T-cell (primary cell): ENCODE measurements around the gene ABCA7. TPM values are rescaled to one million over a fixed set of nuclear protein-coding genes. Genes with fewer than 3 reads are reported as not detected.

Experiments
- ATAC-seq, 4 experiments: fragments of 200-7000 bp in 3 of 4; fragments of 150-1000 bp in 1 of 4; cut with Tn5 transposase; replicated peaks in 1 of 4; 1 replicate in 3 of 4; 2 replicates in 1 of 4; pipeline ENCODE4 v1.10.0; 2021; ENCODE audit warnings: moderate library complexity in 3 of 4, mild to moderate bottlenecking in 2 of 4, moderate number of reproducible peaks in 1 of 4
- CTCF ChIA-PET, 2 donors: fragments of 300-600 bp; sonication (Branson Sonifier 250); formaldehyde crosslinking; loops; one replicate each; lab custom pipeline; 2022; ENCODE audit warnings: antibody characterized with exemption in 2 of 2; lab: Charles Lee
- POLR2A ChIA-PET, 2 donors: fragments of 300-600 bp; sonication (Branson Sonifier 250); formaldehyde crosslinking; loops; one replicate each; lab custom pipeline; 2022; ENCODE audit warnings: antibody characterized with exemption in 2 of 2; lab: Charles Lee
- DNase-seq, 35 experiments: peaks; one replicate each; pipeline versions ENCODE4 v3.0.0 to v3.0.0-alpha.2; 2013 to 2023
- H3K27ac ChIP-seq: one replicate; pipeline ENCODE4 v1.5.1; 2013; ENCODE audit warnings: low read length
- H3K27me3 ChIP-seq, 2 experiments: replicated peaks in 1 of 2; 1 replicate in 1 of 2; 2 replicates in 1 of 2; pipeline versions ENCODE4 v1.6.1 to v1.7.0; 2013; ENCODE audit warnings: low read length in 1 of 2, mixed read lengths in 1 of 2; ENCODE audit not compliant: control insufficient read depth in 2 of 2, insufficient read depth in 2 of 2; ENCODE audit errors: extremely low read depth in 1 of 2
- H3K36me3 ChIP-seq, 2 donors: 1 replicate in 1 of 2; 2 replicates in 1 of 2; pipeline versions ENCODE4 v1.6.1 to v1.7.0; 2013; ENCODE audit warnings: low read length in 1 of 2; ENCODE audit not compliant: control insufficient read depth in 2 of 2, insufficient read depth in 1 of 2; ENCODE audit errors: extremely low read depth in 1 of 2
- H3K4me1 ChIP-seq, 2 experiments: 1 replicate in 1 of 2; 2 replicates in 1 of 2; pipeline versions ENCODE4 v1.6.1 to v1.7.0; 2013; ENCODE audit warnings: low read length in 2 of 2, mixed read lengths in 1 of 2; ENCODE audit not compliant: insufficient read depth in 2 of 2, control insufficient read depth in 1 of 2; ENCODE audit errors: extremely low read depth in 1 of 2
- H3K4me3 ChIP-seq, 2 donors: 1 replicate in 1 of 2; 2 replicates in 1 of 2; pipeline versions ENCODE4 v1.5.1 to v1.7.0; 2013; ENCODE audit warnings: mild to moderate bottlenecking in 2 of 2, low read length in 1 of 2, moderate library complexity in 1 of 2; ENCODE audit not compliant: control insufficient read depth in 1 of 2; ENCODE audit errors: extremely low read depth in 1 of 2
- H3K9me3 ChIP-seq: 2 replicates; pipeline ENCODE4 v1.7.0; 2013
- H3K27ac Mint-ChIP-seq, 2 donors: one replicate each; pipeline ENCODE4 v1.8.0; 2020 to 2021; ENCODE audit warnings: mild to moderate bottlenecking in 2 of 2, mixed read lengths in 2 of 2
- H3K27me3 Mint-ChIP-seq, 2 donors: one replicate each; pipeline ENCODE4 v1.8.0; 2021 to 2022; ENCODE audit warnings: mixed read lengths in 2 of 2
- H3K36me3 Mint-ChIP-seq: one replicate; pipeline ENCODE4 v1.8.0; 2021; ENCODE audit warnings: mixed read lengths
- H3K4me1 Mint-ChIP-seq, 3 donors: one replicate each; pipeline ENCODE4 v1.8.0; 2020 to 2022; ENCODE audit warnings: mixed read lengths in 3 of 3, mild to moderate bottlenecking in 1 of 3
- H3K4me3 Mint-ChIP-seq, 3 donors: one replicate each; pipeline ENCODE4 v1.8.0; 2020 to 2022; ENCODE audit warnings: mild to moderate bottlenecking in 3 of 3, mixed read lengths in 3 of 3, moderate library complexity in 3 of 3
- H3K9me3 Mint-ChIP-seq, 3 donors: one replicate each; pipeline ENCODE4 v1.8.0; 2020 to 2022; ENCODE audit warnings: mixed read lengths in 3 of 3
- WGBS: methylation state at CpG from one replicate; pipeline ENCODE4 v1.1.5; 2013; ENCODE audit warnings: missing lambda C conversion rate; ENCODE audit not compliant: insufficient coverage; 5-methylcytosine and 5-hydroxymethylcytosine counted together
- total RNA-seq, 35 experiments: library from RNA in 6 of 35; stranded (reverse) in 6 of 35; fragments of 120-200 nt in 1 of 35; gene quantifications; one replicate each; pipeline versions ENCODE4 v1.2.1 to v1.2.4 and lab custom pipeline; 2013 to 2026

The ABCA7 gene
- total RNA-seq, 5 donors from 2014 or later (not counting 1 experiment from before 2014, with no cell fraction given) = 166 to 217 (median 178) TPM

DNA sequence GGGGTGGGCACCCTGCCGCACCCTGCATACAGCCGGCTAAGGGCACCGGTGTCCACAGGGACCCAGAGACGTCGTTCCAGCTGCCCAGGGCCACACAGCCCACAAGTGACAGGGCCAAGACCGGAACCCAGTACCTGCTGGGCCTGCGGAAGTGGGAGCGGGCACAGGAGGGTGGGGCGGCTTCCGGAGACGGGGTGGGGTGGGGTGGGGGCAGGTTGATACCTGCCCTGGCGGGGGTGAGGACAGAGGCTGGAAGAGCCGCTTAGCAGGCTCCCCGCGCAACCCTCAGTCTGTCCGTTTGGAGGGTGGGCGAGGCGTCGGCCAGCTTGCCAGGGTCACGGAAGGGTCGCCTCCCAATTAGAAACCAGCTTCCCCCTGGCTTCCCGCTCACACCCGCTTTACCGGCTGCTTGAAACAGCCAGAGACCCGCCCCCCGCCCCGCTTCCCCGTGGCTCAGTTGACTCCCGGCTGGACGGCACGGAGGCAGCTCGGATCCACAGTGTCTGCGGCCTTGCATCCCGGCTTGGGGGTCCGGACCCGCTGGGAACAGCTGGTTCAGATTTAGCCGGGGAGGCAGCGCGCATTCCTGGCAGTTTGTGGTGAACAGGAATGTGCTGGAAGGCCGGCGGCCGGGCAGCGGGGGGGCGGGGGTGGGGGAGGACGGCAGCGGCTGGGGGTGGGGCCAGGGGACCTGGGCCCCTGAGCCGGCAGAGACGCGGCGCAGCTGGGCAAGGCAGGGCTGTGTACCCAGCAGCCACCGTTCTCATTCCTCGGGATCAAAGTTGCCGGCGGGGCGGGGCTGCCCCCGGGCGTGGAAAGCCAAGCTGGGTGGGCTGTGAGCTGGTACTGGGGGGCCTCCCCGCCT, 11.6 kb upstream of the ABCA7 start:
- no peaks in the 10 kb centered on the region for H3K27me3 ChIP-seq
- under 1% methylated on average over 25 of the region's 58 CpGs for WGBS
- peak overlapping the region; percentile 98 to 100 for H3K4me3 ChIP-seq
- Mint-ChIP-seq H3K36me3 (peaks cover 13% of the 10 kb centered on the region), H3K4me3 (peak overlapping the region; percentile 95 to 97 (median 96)), H3K27me3 (no peaks in the 10 kb centered on the region), H3K9me3 (no peaks in the 10 kb centered on the region), H3K27ac (peak overlapping the region; percentile 89 to 93), H3K4me1 (peaks cover 31 to 42% (median 31%) of the 10 kb centered on the region in 3 donors)
- DNase-seq (peak in 34 of 35 experiments; percentile 41 to 78 (median 62)), ATAC-seq (peak; percentile 25 to 63 (median 56))
- H3K27ac ChIP-seq = peak overlapping the region; percentile 72
- POLR2A ChIA-PET = interaction anchor here (0.6 to 1.2 kb wide), 6 partner anchors 8 to 85 kb away, joined by 3 to 10 read pairs (median 3); partner anchors contain the start of gene ABCA7 (in 1 of the 2)
- no peaks in the 10 kb centered on the region for H3K9me3 ChIP-seq
- CTCF ChIA-PET = interaction anchor here in 1 of 2 donors (0.6 kb wide), 1 partner anchor 213 kb away, joined by 4 read pairs; the partner anchor contains the start of gene ATP5F1D
- H3K36me3 ChIP-seq = peaks cover 6 to 32% of the 10 kb centered on the region in 2 donors
- peaks cover 20 to 63% of the 10 kb centered on the region in 2 experiments for H3K4me1 ChIP-seq

DNA sequence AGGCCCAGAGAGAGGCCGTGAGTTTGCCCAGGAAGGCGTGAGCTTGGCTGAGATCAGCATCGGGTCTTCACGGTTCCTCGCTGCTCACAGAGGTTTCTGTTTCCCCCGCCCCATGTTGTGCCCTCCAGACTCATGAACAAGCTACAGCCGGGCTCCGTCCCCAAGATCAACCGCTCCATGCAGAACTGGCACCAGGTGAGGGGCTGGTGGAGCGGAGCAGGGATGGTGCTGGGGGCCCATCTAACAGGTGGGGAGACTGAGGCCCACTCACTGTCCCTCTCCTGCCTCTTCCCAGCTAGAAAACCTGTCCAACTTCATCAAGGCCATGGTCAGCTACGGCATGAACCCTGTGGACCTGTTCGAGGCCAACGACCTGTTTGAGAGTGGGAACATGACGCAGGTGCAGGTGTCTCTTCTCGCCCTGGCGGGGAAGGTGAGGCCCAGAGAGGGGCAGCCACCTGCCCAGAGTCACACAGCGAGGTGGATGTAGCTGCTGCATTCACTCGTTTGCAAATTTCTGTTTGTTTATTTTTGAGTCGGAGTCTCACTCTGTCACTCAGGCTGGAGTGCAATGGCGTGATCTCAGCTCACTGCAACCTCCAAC, 7.5 kb upstream of the ABCA7 start:
- DNase-seq (no peak), ATAC-seq (no peak)
- Histone ChIP-seq H3K36me3 (peaks cover 11 to 53% of the 10 kb centered on the region in 2 donors), H3K27ac (peak overlapping the region; percentile 34), H3K4me1 (peaks cover 23 to 75% of the 10 kb centered on the region in 2 experiments), H3K9me3 (no peaks in the 10 kb centered on the region), H3K4me3 (no peak overlapping the region), H3K27me3 (no peaks in the 10 kb centered on the region)
- CTCF ChIA-PET = no interaction called here
- H3K36me3 Mint-ChIP-seq = peaks cover 16% of the 10 kb centered on the region
- no peaks in the 10 kb centered on the region for H3K9me3 Mint-ChIP-seq
- peak overlapping the region; percentile 36 to 89 for H3K27ac Mint-ChIP-seq
- H3K4me3 Mint-ChIP-seq = peak overlapping the region in 1 of 3 donors; percentile 67
- no peaks in the 10 kb centered on the region for H3K27me3 Mint-ChIP-seq
- POLR2A ChIA-PET = interaction anchor here (0.5 to 0.6 kb wide), 2 partner anchors 29 to 55 kb away, joined by 3 to 9 read pairs; no protein-coding TSS in a partner anchor
- 85% methylated on average over 14 of the region's 20 CpGs for WGBS
- H3K4me1 Mint-ChIP-seq = peaks cover 46 to 57% (median 49%) of the 10 kb centered on the region in 3 donors

DNA sequence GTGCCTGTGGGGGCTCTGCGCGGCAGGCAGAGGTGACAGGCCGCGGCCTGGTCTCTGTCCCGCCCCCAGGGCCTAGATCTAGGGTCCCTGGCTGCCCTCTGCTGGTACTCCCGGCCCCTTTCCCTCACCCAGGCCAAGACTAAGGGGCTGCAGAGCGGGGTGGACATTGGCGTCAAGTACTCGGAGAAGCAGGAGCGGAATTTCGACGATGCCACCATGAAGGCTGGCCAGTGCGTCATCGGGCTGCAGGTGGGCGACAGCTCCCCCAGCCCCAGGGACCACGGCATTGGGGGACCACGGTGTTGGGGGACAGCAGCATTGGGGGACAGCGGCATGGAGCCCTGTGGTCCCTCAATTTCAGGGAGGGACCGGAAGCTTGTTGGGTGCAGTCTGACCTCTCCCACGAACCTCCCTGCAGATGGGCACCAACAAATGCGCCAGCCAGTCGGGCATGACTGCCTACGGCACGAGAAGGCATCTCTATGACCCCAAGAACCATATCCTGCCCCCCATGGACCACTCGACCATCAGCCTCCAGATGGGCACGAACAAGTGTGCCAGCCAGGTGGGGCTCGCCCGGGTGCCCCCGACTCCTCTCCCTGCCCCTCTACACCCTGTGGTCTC, 3.8 kb upstream of the ABCA7 start:
- peak overlapping the region in 1 of 3 donors; percentile 56 for H3K4me3 Mint-ChIP-seq
- peak in 4 of 35 experiments; percentile 21 to 48 (median 35) for DNase-seq

DNA sequence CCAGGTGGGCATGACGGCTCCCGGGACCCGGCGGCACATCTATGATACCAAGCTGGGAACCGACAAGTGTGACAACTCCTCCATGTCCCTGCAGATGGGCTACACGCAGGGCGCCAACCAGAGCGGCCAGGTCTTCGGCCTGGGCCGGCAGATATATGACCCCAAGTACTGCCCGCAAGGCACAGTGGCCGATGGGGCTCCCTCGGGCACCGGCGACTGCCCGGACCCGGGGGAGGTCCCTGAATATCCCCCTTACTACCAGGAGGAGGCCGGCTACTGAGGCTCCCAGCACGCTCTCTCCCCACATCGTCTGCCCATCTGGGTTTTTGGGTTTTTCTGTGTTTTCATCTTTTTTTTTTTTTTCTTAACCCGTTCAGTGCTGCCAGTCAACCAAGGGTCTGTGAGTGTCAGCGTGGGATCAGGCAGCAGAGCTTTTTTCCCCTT, 2.3 kb upstream of the ABCA7 start:
- Mint-ChIP-seq H3K4me3 (peak overlapping the region; percentile 45 to 94 (median 62)), H3K36me3 (peaks cover 14% of the 10 kb centered on the region), H3K9me3 (no peaks in the 10 kb centered on the region), H3K27me3 (no peaks in the 10 kb centered on the region), H3K4me1 (peaks cover 60 to 68% (median 61%) of the 10 kb centered on the region in 3 donors), H3K27ac (peak overlapping the region; percentile 94 to 95)
- Histone ChIP-seq H3K36me3 (peaks cover 5 to 46% of the 10 kb centered on the region in 2 donors), H3K27me3 (no peaks in the 10 kb centered on the region), H3K4me1 (peaks cover 28 to 82% of the 10 kb centered on the region in 2 experiments), H3K9me3 (no peaks in the 10 kb centered on the region), H3K4me3 (peak overlapping the region in 1 of 2 donors; percentile 1), H3K27ac (peak overlapping the region; percentile 60)
- ATAC-seq (no peak), DNase-seq (peak in 1 of 35 experiments; percentile 34)
- CTCF ChIA-PET = no interaction called here
- POLR2A ChIA-PET = interaction anchor here in 1 of 2 donors (1.0 kb wide), 1 partner anchor 37 kb away, joined by 3 read pairs; no protein-coding TSS in a partner anchor
- 51% methylated on average over 11 of the region's 22 CpGs for WGBS

More for the DNA sequence above, 3.8 kb upstream of the ABCA7 start:
- Histone ChIP-seq H3K36me3 (peaks cover 11 to 50% of the 10 kb centered on the region in 2 donors), H3K4me1 (peaks cover 27 to 82% of the 10 kb centered on the region in 2 experiments), H3K27ac (no peak overlapping the region), H3K27me3 (no peaks in the 10 kb centered on the region), H3K9me3 (no peaks in the 10 kb centered on the region), H3K4me3 (no peak overlapping the region)
- Mint-ChIP-seq H3K27ac (peak overlapping the region; percentile 28 to 45), H3K9me3 (no peaks in the 10 kb centered on the region), H3K36me3 (peaks cover 19% of the 10 kb centered on the region), H3K27me3 (no peaks in the 10 kb centered on the region), H3K4me1 (peaks cover 56 to 75% (median 59%) of the 10 kb centered on the region in 3 donors)
- WGBS = 92% methylated on average over 25 of the region's 29 CpGs
- ATAC-seq = no peak
- POLR2A ChIA-PET = interaction anchor here in 1 of 2 donors (0.6 kb wide), 1 partner anchor 25 kb away, joined by 4 read pairs; no protein-coding TSS in a partner anchor
- CTCF ChIA-PET = no interaction called here

DNA sequence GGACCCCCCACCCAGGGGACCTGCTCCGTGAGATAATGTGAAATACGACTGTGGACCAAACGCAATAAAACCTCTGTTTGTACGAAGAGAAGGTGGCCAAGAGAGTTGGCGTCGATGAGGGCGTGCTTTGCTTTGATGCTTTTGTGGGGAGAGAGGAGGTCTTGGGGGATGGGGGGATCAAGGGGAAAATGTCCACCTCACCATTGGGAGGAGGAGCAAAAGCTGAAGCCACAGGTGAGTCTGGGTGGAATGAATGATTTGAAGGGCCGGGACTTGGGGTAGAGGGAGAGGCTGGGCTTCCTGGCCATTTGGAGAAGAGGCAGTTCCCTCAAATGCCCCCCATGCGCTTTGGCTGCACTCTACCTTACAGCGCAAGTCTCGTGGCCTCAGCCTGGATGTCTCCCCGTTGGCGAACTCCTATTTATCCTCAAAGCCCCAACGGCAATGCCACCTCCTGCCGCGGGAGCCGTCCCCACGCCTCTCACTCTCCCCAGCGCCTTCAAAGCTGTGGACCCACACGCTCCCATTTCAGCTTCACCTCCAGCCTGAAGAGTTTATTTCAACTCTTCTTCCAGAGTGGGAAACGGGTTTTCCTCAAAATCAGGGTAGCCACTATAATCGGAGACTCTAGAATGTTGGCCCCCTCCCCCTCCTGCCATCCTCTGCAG, 795 bp upstream of the ABCA7 start:
- peaks cover 14% of the 10 kb centered on the region for H3K36me3 Mint-ChIP-seq
- CTCF ChIA-PET = interaction anchor here (0.8 to 1.1 kb wide), 2 partner anchors 8 to 26 kb away, joined by 3 to 5 read pairs; no protein-coding TSS in a partner anchor

More for the DNA sequence above, 795 bp upstream of the ABCA7 start:
- no peaks in the 10 kb centered on the region for H3K9me3 Mint-ChIP-seq
- peak overlapping the region; percentile 60 for H3K27ac ChIP-seq
- 77% methylated on average over 8 of the region's 22 CpGs for WGBS
- H3K9me3 ChIP-seq = no peaks in the 10 kb centered on the region
- peaks cover 53 to 58% (median 54%) of the 10 kb centered on the region in 3 donors for H3K4me1 Mint-ChIP-seq
- POLR2A ChIA-PET = interaction anchor here in 1 of 2 donors (0.6 to 1.0 kb wide), 4 partner anchors 12 to 230 kb away, joined by 3 to 6 read pairs (median 3); partner anchors contain the start of gene CIRBP
- DNase-seq (peak in 2 of 35 experiments; percentile 19 to 43), ATAC-seq (no peak)
- H3K4me3 ChIP-seq = peak overlapping the region; percentile 35 to 81
- H3K4me1 ChIP-seq = peaks cover 28 to 77% of the 10 kb centered on the region in 2 experiments
- no peaks in the 10 kb centered on the region for H3K27me3 Mint-ChIP-seq
- H3K36me3 ChIP-seq = peaks cover 5 to 51% of the 10 kb centered on the region in 2 donors
- H3K27me3 ChIP-seq = no peaks in the 10 kb centered on the region
- peak overlapping the region; percentile 93 to 98 (median 94) for H3K4me3 Mint-ChIP-seq
- peak overlapping the region; percentile 94 to 95 for H3K27ac Mint-ChIP-seq
